OCI-LY7 (cell line): ENCODE measurements around the gene YWHAQ.

ENCODE experiments used
- EZH2phosphoT487 ChIP-seq: fragments of 200-600 bp; sonication (generic); IDR thresholded peaks from 2 replicates; pipeline ENCODE4 v1.6.1; 2018; ENCODE audit warnings: low read depth, borderline replicate concordance, mild to moderate bottlenecking, mixed run types, antibody characterized with exemption, low read length, moderate library complexity, mixed read lengths
- TF ChIP-seq, protein P1 (sequence below): fragments of 200-600 bp; sonication (generic); conservative IDR thresholded peaks from 2 replicates; pipeline ENCODE4 v1.5.1; 2014; ENCODE audit warnings: mild to moderate bottlenecking, antibody characterized with exemption, low read length, moderate library complexity, mixed read lengths

DNA sequence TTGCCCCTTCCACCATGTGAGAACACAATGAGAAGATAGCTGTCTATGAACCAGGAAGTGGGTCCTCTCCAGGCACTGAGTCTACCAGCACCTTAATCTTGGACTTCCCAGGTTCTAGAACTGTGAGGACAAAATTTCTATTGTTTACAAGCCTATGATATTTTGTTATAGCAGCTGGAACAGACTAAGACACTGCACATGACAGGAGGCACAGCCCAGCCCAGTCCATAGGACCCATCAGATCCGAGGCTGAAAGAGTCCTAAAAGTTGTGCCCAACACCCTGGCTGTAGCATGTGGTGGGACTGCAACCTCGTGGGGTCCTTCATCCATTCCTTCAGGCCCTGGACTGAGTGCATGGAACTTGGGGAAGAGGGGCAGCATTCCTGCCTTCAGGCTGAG is 48.4 kb upstream of the YWHAQ start:
- TF ChIP-seq, protein P1, sequence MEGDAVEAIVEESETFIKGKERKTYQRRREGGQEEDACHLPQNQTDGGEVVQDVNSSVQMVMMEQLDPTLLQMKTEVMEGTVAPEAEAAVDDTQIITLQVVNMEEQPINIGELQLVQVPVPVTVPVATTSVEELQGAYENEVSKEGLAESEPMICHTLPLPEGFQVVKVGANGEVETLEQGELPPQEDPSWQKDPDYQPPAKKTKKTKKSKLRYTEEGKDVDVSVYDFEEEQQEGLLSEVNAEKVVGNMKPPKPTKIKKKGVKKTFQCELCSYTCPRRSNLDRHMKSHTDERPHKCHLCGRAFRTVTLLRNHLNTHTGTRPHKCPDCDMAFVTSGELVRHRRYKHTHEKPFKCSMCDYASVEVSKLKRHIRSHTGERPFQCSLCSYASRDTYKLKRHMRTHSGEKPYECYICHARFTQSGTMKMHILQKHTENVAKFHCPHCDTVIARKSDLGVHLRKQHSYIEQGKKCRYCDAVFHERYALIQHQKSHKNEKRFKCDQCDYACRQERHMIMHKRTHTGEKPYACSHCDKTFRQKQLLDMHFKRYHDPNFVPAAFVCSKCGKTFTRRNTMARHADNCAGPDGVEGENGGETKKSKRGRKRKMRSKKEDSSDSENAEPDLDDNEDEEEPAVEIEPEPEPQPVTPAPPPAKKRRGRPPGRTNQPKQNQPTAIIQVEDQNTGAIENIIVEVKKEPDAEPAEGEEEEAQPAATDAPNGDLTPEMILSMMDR: no peak
- TF ChIP-seq EZH2phosphoT487: no peak
